H1 (cell line): Measurements from ENCODE around the gene PELO. TPM values are rescaled to one million over a fixed set of nuclear protein-coding genes. Genes with fewer than 3 reads are reported as not detected.

Experiments
- CTCF ChIA-PET: fragments of 300-600 bp; sonication (Branson Sonifier 250); formaldehyde crosslinking; loops from one replicate; lab custom pipeline; 2021; ENCODE audit not compliant: partially characterized antibody; lab: Charles Lee
- POLR2A ChIA-PET: fragments of 300-600 bp; sonication (Branson Sonifier 250); formaldehyde crosslinking; loops from one replicate; lab custom pipeline; 2021; ENCODE audit warnings: inconsistent platforms; ENCODE audit not compliant: partially characterized antibody; lab: Charles Lee
- DNase-seq, 2 experiments: peaks; one replicate each; pipeline versions ENCODE4 v3.0.0 to v3.0.0-alpha.2; 2010 to 2022; ENCODE audit warnings: low spot score in 2 of 2, low read depth in 1 of 2, mixed read lengths in 1 of 2
- FAIRE-seq: peaks from 2 replicates; lab custom pipeline; 2011; peaks lifted over from hg19 to GRCh38; lab: Jason Lieb, UNC
- H2AFZ ChIP-seq: 2 replicates; pipeline ENCODE4 v1.8.1; 2012; ENCODE audit warnings: low read length, inconsistent platforms
- H2AK5ac ChIP-seq: 2 replicates; pipeline ENCODE4 v1.6.1; 2013; ENCODE audit warnings: low read depth, low read length
- H2BK120ac ChIP-seq: replicated peaks from 2 replicates; pipeline ENCODE3; 2013; ENCODE audit warnings: low read depth, low read length, inconsistent platforms
- H2BK12ac ChIP-seq: 2 replicates; pipeline ENCODE4 v1.6.1; 2013; ENCODE audit warnings: low read depth, low read length
- H2BK15ac ChIP-seq: 2 replicates; pipeline ENCODE4 v1.6.1; 2013; ENCODE audit warnings: low read length
- H2BK20ac ChIP-seq: 2 replicates; pipeline ENCODE4 v1.6.1; 2013; ENCODE audit warnings: low read length
- H2BK5ac ChIP-seq: 2 replicates; pipeline ENCODE4 v1.6.1; 2013; ENCODE audit warnings: low read depth, low read length
- H3K14ac ChIP-seq: 2 replicates; pipeline ENCODE4 v1.6.1; 2013; ENCODE audit warnings: inconsistent platforms; ENCODE audit not compliant: insufficient read length
- H3K18ac ChIP-seq: 2 replicates; pipeline ENCODE4 v1.6.1; 2013; ENCODE audit warnings: low read length; ENCODE audit errors: extremely low read depth
- H3K23ac ChIP-seq: 2 replicates; pipeline ENCODE4 v1.6.1; 2013; ENCODE audit warnings: inconsistent platforms; ENCODE audit not compliant: insufficient read length
- H3K23me2 ChIP-seq: 2 replicates; pipeline ENCODE4 v1.6.1; 2013; ENCODE audit warnings: low read depth, low read length
- H3K27ac ChIP-seq: 2 replicates; pipeline ENCODE4 v1.6.1; 2011; ENCODE audit warnings: low read depth, low read length, inconsistent platforms
- H3K27me3 ChIP-seq, 4 experiments: replicated peaks in 1 of 4; 1 replicate in 1 of 4; 2 replicates in 3 of 4; pipeline versions ENCODE4 v1.6.1 to v1.8.1; 2011 to 2013; ENCODE audit warnings: low read length in 3 of 4, mild to moderate bottlenecking in 3 of 4, inconsistent platforms in 2 of 4, mixed read lengths in 2 of 4, moderate library complexity in 1 of 4; ENCODE audit not compliant: control insufficient read depth in 3 of 4, insufficient read depth in 3 of 4; ENCODE audit errors: extremely low read depth in 1 of 4
- H3K36me3 ChIP-seq, 4 experiments: 2 replicates each; pipeline versions ENCODE4 v1.6.1 to v1.8.1; 2011 to 2013; ENCODE audit warnings: mild to moderate bottlenecking in 4 of 4, low read length in 3 of 4, moderate library complexity in 2 of 4, control low read depth in 1 of 4, inconsistent platforms in 1 of 4; ENCODE audit not compliant: insufficient read depth in 4 of 4, control insufficient read depth in 2 of 4
- H3K4ac ChIP-seq: replicated peaks from 2 replicates; pipeline ENCODE3; 2013; ENCODE audit warnings: low read length, low read depth, mixed read lengths, inconsistent platforms; ENCODE audit not compliant: insufficient read length
- H3K4me1 ChIP-seq, 4 experiments: replicated peaks in 1 of 4; 1 replicate in 1 of 4; 2 replicates in 3 of 4; pipeline versions ENCODE4 v1.6.1 to v1.8.1; 2011 to 2013; ENCODE audit warnings: low read length in 3 of 4, inconsistent platforms in 2 of 4, mixed read lengths in 1 of 4; ENCODE audit not compliant: insufficient read depth in 4 of 4, control insufficient read depth in 3 of 4
- H3K4me2 ChIP-seq, 2 experiments: 2 replicates each; pipeline versions ENCODE4 v1.6.1 to v1.8.1; 2011 to 2013; ENCODE audit warnings: low read depth in 2 of 2, low read length in 2 of 2, control low read depth in 1 of 2, inconsistent platforms in 1 of 2, mild to moderate bottlenecking in 1 of 2; ENCODE audit not compliant: insufficient read depth in 1 of 2
- H3K4me3 ChIP-seq, 4 experiments: fragments of 200-600, 300-600 bp in 1 of 4; sonication (generic), shearing (Covaris generic), sonication (Bioruptor Twin) in 1 of 4; 2 replicates each; pipeline versions ENCODE4 v1.5.1 to v1.8.1; 2011 to 2016; ENCODE audit warnings: low read length in 4 of 4, low read depth in 3 of 4, control low read depth in 2 of 4, inconsistent platforms in 2 of 4, mild to moderate bottlenecking in 2 of 4, mixed read lengths in 1 of 4, moderate library complexity in 1 of 4; ENCODE audit not compliant: insufficient read depth in 2 of 4; ENCODE audit errors: extremely low read depth in 1 of 4
- H3K56ac ChIP-seq: replicated peaks from 2 replicates; pipeline ENCODE3; 2013; ENCODE audit warnings: low read depth, mild to moderate bottlenecking, mixed read lengths, low read length, inconsistent platforms; ENCODE audit not compliant: insufficient read length
- H3K79me1 ChIP-seq: 2 replicates; pipeline ENCODE4 v1.6.1; 2013; ENCODE audit warnings: low read depth, low read length, control low read depth
- H3K79me2 ChIP-seq, 2 experiments: 2 replicates each; pipeline versions ENCODE4 v1.6.1 to v1.8.1; 2012 to 2013; ENCODE audit warnings: low read length in 2 of 2, mild to moderate bottlenecking in 2 of 2, inconsistent platforms in 1 of 2; ENCODE audit not compliant: insufficient read depth in 2 of 2, control insufficient read depth in 1 of 2
- H3K9ac ChIP-seq, 4 experiments: replicated peaks in 1 of 4; 1 replicate in 1 of 4; 2 replicates in 3 of 4; pipeline versions ENCODE4 v1.6.1 to v1.8.1; 2011 to 2013; ENCODE audit warnings: low read depth in 3 of 4, low read length in 3 of 4, control low read depth in 2 of 4, mild to moderate bottlenecking in 2 of 4, moderate library complexity in 2 of 4, inconsistent platforms in 1 of 4; ENCODE audit errors: extremely low read depth in 1 of 4
- H3K9me3 ChIP-seq, 2 experiments: 2 replicates each; pipeline versions ENCODE4 v1.6.1 to v1.8.1; 2012 to 2013; ENCODE audit warnings: mild to moderate bottlenecking in 2 of 2, moderate library complexity in 2 of 2, control low read depth in 1 of 2, inconsistent platforms in 1 of 2, low read depth in 1 of 2, low read length in 1 of 2, mixed read lengths in 1 of 2; ENCODE audit not compliant: insufficient read depth in 2 of 2
- H4K20me1 ChIP-seq, 2 experiments: replicated peaks in 1 of 2; 2 replicates each; pipeline versions ENCODE3 to v1.8.1; 2011 to 2013; ENCODE audit warnings: inconsistent platforms in 2 of 2, low read length in 2 of 2, mild to moderate bottlenecking in 1 of 2; ENCODE audit not compliant: insufficient read depth in 2 of 2, control insufficient read depth in 1 of 2
- H4K5ac ChIP-seq: 2 replicates; pipeline ENCODE4 v1.6.1; 2013; ENCODE audit warnings: low read length, low read depth, mixed read lengths, inconsistent platforms; ENCODE audit not compliant: insufficient read length
- H4K8ac ChIP-seq: 2 replicates; pipeline ENCODE4 v1.8.0; 2013; ENCODE audit warnings: mild to moderate bottlenecking, moderate library complexity, low read length, inconsistent platforms; ENCODE audit not compliant: insufficient read depth; ENCODE audit errors: extremely low read depth
- H4K91ac ChIP-seq: replicated peaks from 2 replicates; pipeline ENCODE3; 2013; ENCODE audit warnings: low read length, mixed read lengths, inconsistent platforms; ENCODE audit not compliant: insufficient read length
- ASH2L ChIP-seq: fragments of 200-600, 300-600 bp; sonication (generic); IDR thresholded peaks from one replicate; pipeline ENCODE4 v1.7.1; 2017; ENCODE audit warnings: low read length
- CHD1 ChIP-seq: IDR thresholded peaks from 2 replicates; pipeline ENCODE4 v1.6.1; 2012; ENCODE audit warnings: low read depth, low read length, improper control_type of control experiment
- EP300 ChIP-seq, 2 experiments: IDR thresholded peaks; 1 replicate in 1 of 2; 2 replicates in 1 of 2; pipeline ENCODE4 v1.6.1; 2011 to 2012; ENCODE audit warnings: low read depth in 2 of 2, low read length in 2 of 2, mild to moderate bottlenecking in 2 of 2, borderline replicate concordance in 1 of 2, inconsistent platforms in 1 of 2, moderate library complexity in 1 of 2
- FOSL1 ChIP-seq: IDR thresholded peaks from 2 replicates; pipeline ENCODE4 v1.6.1; 2011; ENCODE audit warnings: mild to moderate bottlenecking, low read depth, low read length, moderate library complexity; ENCODE audit not compliant: insufficient read depth
- JUN ChIP-seq: IDR thresholded peaks from 2 replicates; pipeline ENCODE4 v1.6.1; 2011; ENCODE audit warnings: low read depth, mild to moderate bottlenecking, improper control_type of control experiment, low read length
- KDM1A ChIP-seq: fragments of 200-600, 300-600 bp; sonication (generic); IDR thresholded peaks from 2 replicates; pipeline ENCODE4 v1.7.1; 2016; ENCODE audit warnings: mild to moderate bottlenecking, low read length, borderline replicate concordance
- POLR2AphosphoS5 ChIP-seq: IDR thresholded peaks from 2 replicates; pipeline ENCODE4 v1.6.1; 2011; ENCODE audit warnings: low read depth, low read length
- RNF2 ChIP-seq: fragments of 200-900, 300-1000 bp; sonication (generic); IDR thresholded peaks from 2 replicates; pipeline ENCODE4 v1.7.1; 2016; ENCODE audit warnings: borderline replicate concordance, low read depth, mild to moderate bottlenecking, antibody characterized with exemption, low read length; ENCODE audit not compliant: poor library complexity, severe bottlenecking; ENCODE audit errors: missing control alignments
- RXRA ChIP-seq: IDR thresholded peaks from 2 replicates; pipeline ENCODE4 v1.6.1; 2011; ENCODE audit warnings: low read depth, mild to moderate bottlenecking, low read length, moderate library complexity; ENCODE audit not compliant: insufficient read depth
- SIRT6 ChIP-seq: IDR thresholded peaks from one replicate; pipeline ENCODE4 v1.7.1; 2012; ENCODE audit warnings: low read length, inconsistent platforms
- SP1 ChIP-seq: IDR thresholded peaks from 2 replicates; pipeline ENCODE4 v1.6.1; 2011; ENCODE audit warnings: low read depth, low read length
- USF2 ChIP-seq: IDR thresholded peaks from 2 replicates; pipeline ENCODE4 v1.6.1; 2011; ENCODE audit warnings: low read length, improper control_type of control experiment
- WGBS, 2 experiments: shearing (Covaris generic) in 1 of 2; methylation state at CpG; one replicate each; pipeline versions ENCODE4 v1.1.6 to v1.1.7; 2013 to 2015; ENCODE audit warnings: low lambda C conversion rate in 2 of 2, mixed read lengths in 2 of 2, inconsistent platforms in 1 of 2, low coverage in 1 of 2, missing lambda C conversion rate in 1 of 2; ENCODE audit not compliant: insufficient replicate concordance in 2 of 2, insufficient coverage in 1 of 2, insufficient read length in 1 of 2; ENCODE audit errors: extremely low coverage in 1 of 2, missing lambda C conversion rate in 1 of 2; 5-methylcytosine and 5-hydroxymethylcytosine counted together
- polyA plus RNA-seq, 7 experiments: library from polyadenylated mRNA; depleted of rRNA in 3 of 7; stranded (reverse) in 5 of 7; unstranded in 2 of 7; fragments of >200 nt in 5 of 7; fragments of 200-250 nt in 2 of 7; gene quantifications; 1 replicate in 5 of 7; 2 replicates in 1 of 7; 4 replicates in 1 of 7; pipeline versions ENCODE4 v1.2.1 to v1.2.3, GENCODE V29; 2011 to 2013; ENCODE audit warnings: missing spikeins in 2 of 7, mixed read lengths in 2 of 7
- total RNA-seq: library from RNA; stranded (reverse); fragmentation: NEBNext Ultra II Directional; extraction: Animal tissue kit (Norgen Biotek cat#: 25700); gene quantifications from 2 replicates; pipeline ENCODE4 v1.2.1, GENCODE V29; 2021

The PELO gene
- total and polyA plus RNA-seq, 2 of the 8 experiments (the other 6 are each of a cell fraction or from before 2014, with no cell fraction given): 10.8 to 18.5 TPM

- no peak overlapping the region for H3K14ac ChIP-seq
- ChIA-PET CTCF (interaction anchor here (1.6 to 5.1 kb wide), 2 partner anchors 10 to 96 kb away, joined by 3 to 39 read pairs; no protein-coding TSS in a partner anchor), POLR2A (interaction anchor here (1.1 to 1.5 kb wide), 2 partner anchors 9 to 12 kb away, joined by 3 to 6 read pairs; no protein-coding TSS in a partner anchor)
- DNase-seq (no peak), FAIRE-seq (no peak)
- no peak overlapping the region for H3K18ac ChIP-seq
- no peak overlapping the region for H3K9ac ChIP-seq
- H3K4me1 ChIP-seq: peaks cover 0 to 2% (median 0%) of the 10 kb centered on the region in 4 experiments; a peak in 1 of 7 replicates
- H2AFZ ChIP-seq: no peak overlapping the region
- no peak overlapping the region for H3K4me2 ChIP-seq
- 92% methylated on average over 2 of the region's 2 CpGs; no CpG with 5 or more reads in 1 of the 2 experiments for WGBS, 2 experiments
- no peaks in the 10 kb centered on the region for H4K20me1 ChIP-seq
- H2BK120ac ChIP-seq: no peak overlapping the region
- H4K8ac ChIP-seq: no peak overlapping the region
- no peak overlapping the region for H4K5ac ChIP-seq
- no peaks in the 10 kb centered on the region for H3K79me1 ChIP-seq
- H2AK5ac ChIP-seq: no peak overlapping the region
- H3K23ac ChIP-seq: no peak overlapping the region
- no peak overlapping the region for H3K4ac ChIP-seq
- no peak overlapping the region for H3K4me3 ChIP-seq
- H3K56ac ChIP-seq: no peak overlapping the region
- no peak overlapping the region for H4K91ac ChIP-seq
- H2BK15ac ChIP-seq: no peak overlapping the region
- no peak overlapping the region for H2BK5ac ChIP-seq
- no peaks in the 10 kb centered on the region for H3K9me3 ChIP-seq
- H3K23me2 ChIP-seq: peaks cover 10% of the 10 kb centered on the region; the same call in 1 of the 2 replicates
- 0 out of 4 replicates have a peak, but pooled peaks cover 0 to 9% of the 10 kb centered on the region in 2 experiments for H3K79me2 ChIP-seq
- H3K36me3 ChIP-seq: 0 out of 8 replicates have a peak, but pooled peaks cover 0 to 3% (median 0%) of the 10 kb centered on the region in 4 experiments
- no peak overlapping the region for H3K27ac ChIP-seq
- no peak overlapping the region for H2BK12ac ChIP-seq
- no peak overlapping the region for H2BK20ac ChIP-seq
- no peaks in the 10 kb centered on the region for H3K27me3 ChIP-seq
- TF ChIP-seq POLR2AphosphoS5: no peak
- TF ChIP-seq SP1: no peak
- no peak for TF ChIP-seq CHD1
- TF ChIP-seq RXRA: no peak
- no peak for TF ChIP-seq JUN
- TF ChIP-seq EP300 (IDR thresholded peaks at IDR 0.05; ENCODE audit: borderline replicate concordance in 1 of 2, low read depth in 2 of 2, low read length in 2 of 2): no peak
- no peak for TF ChIP-seq RNF2
- TF ChIP-seq KDM1A: no peak
- no peak for TF ChIP-seq ASH2L
- TF ChIP-seq USF2: no peak
- TF ChIP-seq FOSL1: no peak
- TF ChIP-seq SIRT6: no peak
Observed at GRCh38 chr5:52789851-52790250, 2.1 kb downstream of the PELO start.
